Fibroblast of lung (primary cell): Measurements from ENCODE around the gene NEU2. TPM values are rescaled to one million over a fixed set of nuclear protein-coding genes. Genes with fewer than 3 reads are reported as not detected.
A peak's percentile ranks its signal among the peaks of the same experiment; 100 is the strongest.

Experiments used
- DNase-seq, 2 donors: peaks; one replicate each; pipeline versions ENCODE4 v3.0.0 to v3.0.0-alpha.2; 2010; ENCODE audit warnings: low read depth in 2 of 2
- H2AFZ ChIP-seq: 2 replicates; pipeline ENCODE4 v1.5.1; 2012; ENCODE audit warnings: low read length, control low read depth, inconsistent platforms
- H3K27ac ChIP-seq: 2 replicates; pipeline ENCODE4 v1.5.1; 2011; ENCODE audit warnings: low read length, control low read depth; ENCODE audit not compliant: insufficient read depth
- H3K27me3 ChIP-seq: 2 replicates; pipeline ENCODE4 v1.5.1; 2011; ENCODE audit warnings: mild to moderate bottlenecking, low read length; ENCODE audit not compliant: control insufficient read depth, insufficient read depth
- H3K36me3 ChIP-seq: 2 replicates; pipeline ENCODE4 v1.5.1; 2011; ENCODE audit warnings: low read length; ENCODE audit not compliant: control insufficient read depth, insufficient read depth
- H3K4me1 ChIP-seq: 2 replicates; pipeline ENCODE4 v1.5.1; 2011; ENCODE audit warnings: low read length; ENCODE audit not compliant: control insufficient read depth, insufficient read depth; ENCODE audit errors: extremely low read depth
- H3K4me2 ChIP-seq: 2 replicates; pipeline ENCODE4 v1.5.1; 2011; ENCODE audit warnings: low read length, control low read depth; ENCODE audit not compliant: insufficient read depth; ENCODE audit errors: extremely low read depth
- H3K4me3 ChIP-seq, 4 experiments: fragments of 200-600 bp in 1 of 4; sonication (generic) in 1 of 4; replicated peaks in 1 of 4; 2 replicates each; pipeline ENCODE4 v1.5.1; 2011 to 2016; ENCODE audit warnings: low read length in 4 of 4, low read depth in 3 of 4, mild to moderate bottlenecking in 3 of 4, control low read depth in 2 of 4, inconsistent platforms in 1 of 4, mixed read lengths in 1 of 4; ENCODE audit not compliant: insufficient read depth in 1 of 4; ENCODE audit errors: control extremely low read depth in 1 of 4
- H3K79me2 ChIP-seq: 2 replicates; pipeline ENCODE4 v1.5.1; 2012; ENCODE audit warnings: mild to moderate bottlenecking, low read length, inconsistent platforms; ENCODE audit not compliant: control insufficient read depth, insufficient read depth
- H3K9ac ChIP-seq: 2 replicates; pipeline ENCODE4 v1.5.1; 2011; ENCODE audit warnings: mild to moderate bottlenecking, low read length, control low read depth; ENCODE audit not compliant: insufficient read depth
- H3K9me3 ChIP-seq: 2 replicates; pipeline ENCODE4 v1.5.1; 2012; ENCODE audit warnings: low read depth, low read length; ENCODE audit not compliant: control insufficient read depth, insufficient read depth
- H4K20me1 ChIP-seq: 2 replicates; pipeline ENCODE4 v1.5.1; 2011; ENCODE audit warnings: low read length; ENCODE audit not compliant: control insufficient read depth, insufficient read depth; ENCODE audit errors: extremely low read depth
- EZH2 ChIP-seq: IDR thresholded peaks from 2 replicates; pipeline ENCODE4 v1.5.1; 2012; ENCODE audit warnings: low read length, control low read depth, mild to moderate bottlenecking; ENCODE audit errors: missing control alignments
- polyA plus RNA-seq, 2 donors: library from polyadenylated mRNA; depleted of rRNA in 1 of 2; stranded (reverse) in 1 of 2; unstranded in 1 of 2; fragments of >200 nt; gene quantifications; 2 replicates each; pipeline ENCODE4 v1.2.1, GENCODE V29; 2011 to 2012; ENCODE audit warnings: missing spikeins in 1 of 2
- total RNA-seq: library from RNA; depleted of rRNA; stranded (reverse); fragments of >200 nt; gene quantifications from 2 replicates; pipeline ENCODE4 v1.2.1, GENCODE V29; 2014
- TF ChIP-seq, protein P1 (sequence below), 2 donors: IDR thresholded peaks in 1 of 2; conservative IDR thresholded peaks in 1 of 2; 1 replicate in 1 of 2; 2 replicates in 1 of 2; pipeline ENCODE4 v1.5.1; 2011 to 2012; ENCODE audit warnings: low read length in 2 of 2, control low read depth in 1 of 2, inconsistent platforms in 1 of 2, low read depth in 1 of 2, mild to moderate bottlenecking in 1 of 2

The NEU2 gene
- total and polyA plus RNA-seq, 2 donors (not counting 1 experiment from before 2014, with no cell fraction given) = not detected

DNA sequence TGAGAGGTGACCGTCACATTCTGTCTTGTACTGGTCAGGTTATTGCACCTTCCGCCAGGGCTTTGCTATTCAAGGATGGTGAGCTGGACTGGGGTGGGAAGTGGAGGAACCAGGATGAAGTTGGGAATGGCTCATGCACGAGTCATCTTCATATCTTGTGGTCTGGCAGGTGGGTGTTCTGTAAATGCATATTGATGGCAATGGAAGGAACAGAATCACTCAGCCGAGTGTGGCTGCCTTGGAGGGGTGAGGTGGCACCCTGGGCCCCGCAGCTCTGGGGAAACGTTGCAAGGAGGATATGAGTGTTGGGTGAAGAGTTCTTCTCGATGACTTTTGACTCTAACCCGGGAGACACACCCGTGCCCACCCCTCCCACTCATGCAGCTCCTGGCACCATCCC, 1.2 kb downstream of the NEU2 start:
- Histone ChIP-seq H3K79me2 (no peaks in the 10 kb centered on the region), H3K4me1 (peaks cover 3% of the 10 kb centered on the region), H3K9ac (no peak overlapping the region), H3K27me3 (no peaks in the 10 kb centered on the region), H4K20me1 (no peaks in the 10 kb centered on the region), H2AFZ (no peak overlapping the region), H3K4me3 (no peak overlapping the region), H3K36me3 (no peaks in the 10 kb centered on the region), H3K9me3 (peaks cover 6% of the 10 kb centered on the region), H3K27ac (no peak overlapping the region), H3K4me2 (no peak overlapping the region)
- DNase-seq = peak in 1 of 2 donors; percentile 61
- no peak for TF ChIP-seq EZH2
- TF ChIP-seq, protein P1, sequence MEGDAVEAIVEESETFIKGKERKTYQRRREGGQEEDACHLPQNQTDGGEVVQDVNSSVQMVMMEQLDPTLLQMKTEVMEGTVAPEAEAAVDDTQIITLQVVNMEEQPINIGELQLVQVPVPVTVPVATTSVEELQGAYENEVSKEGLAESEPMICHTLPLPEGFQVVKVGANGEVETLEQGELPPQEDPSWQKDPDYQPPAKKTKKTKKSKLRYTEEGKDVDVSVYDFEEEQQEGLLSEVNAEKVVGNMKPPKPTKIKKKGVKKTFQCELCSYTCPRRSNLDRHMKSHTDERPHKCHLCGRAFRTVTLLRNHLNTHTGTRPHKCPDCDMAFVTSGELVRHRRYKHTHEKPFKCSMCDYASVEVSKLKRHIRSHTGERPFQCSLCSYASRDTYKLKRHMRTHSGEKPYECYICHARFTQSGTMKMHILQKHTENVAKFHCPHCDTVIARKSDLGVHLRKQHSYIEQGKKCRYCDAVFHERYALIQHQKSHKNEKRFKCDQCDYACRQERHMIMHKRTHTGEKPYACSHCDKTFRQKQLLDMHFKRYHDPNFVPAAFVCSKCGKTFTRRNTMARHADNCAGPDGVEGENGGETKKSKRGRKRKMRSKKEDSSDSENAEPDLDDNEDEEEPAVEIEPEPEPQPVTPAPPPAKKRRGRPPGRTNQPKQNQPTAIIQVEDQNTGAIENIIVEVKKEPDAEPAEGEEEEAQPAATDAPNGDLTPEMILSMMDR (conservative IDR thresholded peaks at IDR 0.05 in 1 of 2, IDR thresholded peaks at IDR 0.05 in 1 of 2; ENCODE audit: low read depth in 1 of 2, low read length in 2 of 2) = no peak

DNA sequence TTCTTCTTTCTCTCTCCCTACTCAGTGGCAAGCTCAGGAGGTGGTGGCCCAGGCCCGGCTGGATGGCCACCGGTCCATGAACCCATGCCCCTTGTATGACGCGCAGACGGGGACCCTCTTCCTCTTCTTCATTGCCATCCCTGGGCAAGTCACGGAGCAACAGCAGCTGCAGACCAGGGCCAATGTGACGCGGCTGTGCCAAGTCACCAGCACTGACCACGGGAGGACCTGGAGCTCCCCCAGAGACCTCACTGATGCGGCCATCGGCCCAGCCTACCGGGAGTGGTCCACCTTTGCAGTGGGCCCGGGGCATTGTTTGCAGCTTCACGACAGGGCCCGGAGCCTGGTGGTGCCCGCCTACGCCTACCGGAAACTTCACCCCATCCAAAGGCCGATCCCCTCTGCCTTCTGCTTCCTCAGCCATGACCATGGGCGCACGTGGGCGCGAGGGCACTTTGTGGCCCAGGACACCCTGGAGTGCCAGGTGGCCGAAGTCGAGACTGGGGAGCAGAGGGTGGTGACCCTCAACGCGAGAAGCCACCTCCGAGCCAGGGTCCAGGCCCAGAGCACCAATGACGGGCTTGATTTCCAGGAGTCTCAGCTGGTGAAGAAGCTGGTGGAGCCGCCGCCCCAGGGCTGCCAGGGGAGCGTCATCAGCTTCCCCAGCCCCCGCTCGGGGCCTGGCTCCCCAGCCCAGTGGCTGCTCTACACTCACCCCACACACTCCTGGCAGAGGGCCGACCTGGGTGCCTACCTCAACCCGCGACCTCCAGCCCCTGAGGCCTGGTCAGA, 1.8 kb downstream of the NEU2 start:
- Histone ChIP-seq H3K36me3 (no peaks in the 10 kb centered on the region), H3K4me3 (no peak overlapping the region), H3K4me1 (peaks cover 3% of the 10 kb centered on the region), H2AFZ (no peak overlapping the region), H3K9me3 (peaks cover 6% of the 10 kb centered on the region), H4K20me1 (no peaks in the 10 kb centered on the region), H3K27me3 (no peaks in the 10 kb centered on the region), H3K9ac (no peak overlapping the region), H3K27ac (no peak overlapping the region), H3K79me2 (no peaks in the 10 kb centered on the region), H3K4me2 (no peak overlapping the region)
- no peak for DNase-seq
- TF ChIP-seq EZH2 = no peak
- TF ChIP-seq, protein P1 (conservative IDR thresholded peaks at IDR 0.05 in 1 of 2, IDR thresholded peaks at IDR 0.05 in 1 of 2; ENCODE audit: low read depth in 1 of 2, low read length in 2 of 2) = no peak

DNA sequence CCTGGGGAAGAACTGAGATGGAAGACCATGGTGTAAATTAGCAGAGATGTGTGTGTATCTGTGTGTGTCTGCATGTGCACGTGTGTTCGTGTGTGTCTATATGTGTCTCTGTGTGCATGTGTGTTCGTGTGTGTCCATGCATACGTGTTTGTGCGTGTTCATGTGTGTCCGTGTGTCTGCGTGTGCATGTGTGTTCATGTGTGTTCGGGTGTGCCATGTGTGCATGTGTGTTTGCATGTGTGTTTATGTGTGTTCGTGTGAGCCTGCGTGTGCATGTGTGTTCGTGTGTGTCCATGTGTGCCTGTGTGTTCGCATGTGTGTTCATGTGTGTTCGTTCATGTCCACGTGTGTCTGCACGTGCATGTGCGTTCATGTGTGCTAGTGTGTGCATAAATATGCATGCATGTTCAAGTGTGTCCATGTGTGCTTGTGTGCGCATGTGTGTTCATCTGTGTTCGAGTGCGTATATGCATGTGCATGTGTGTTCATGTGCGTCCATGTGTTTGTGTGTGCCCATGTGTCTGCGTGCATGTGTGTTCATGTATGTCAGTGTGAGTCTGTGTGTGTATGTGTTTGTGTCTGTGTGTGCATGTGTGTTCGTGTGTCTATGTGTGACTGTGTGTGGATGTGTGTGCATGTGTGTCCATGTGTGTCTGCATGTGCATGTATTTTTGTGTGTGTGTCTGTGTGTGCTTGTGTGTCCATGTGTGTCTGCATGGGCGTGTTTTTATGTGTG, 3.1 kb downstream of the NEU2 start:
- Histone ChIP-seq H4K20me1 (no peaks in the 10 kb centered on the region), H3K27ac (no peak overlapping the region), H3K4me2 (no peak overlapping the region), H3K4me1 (peaks cover 3% of the 10 kb centered on the region), H2AFZ (no peak overlapping the region), H3K27me3 (no peaks in the 10 kb centered on the region), H3K36me3 (no peaks in the 10 kb centered on the region), H3K79me2 (no peaks in the 10 kb centered on the region), H3K4me3 (no peak overlapping the region), H3K9me3 (peaks cover 6% of the 10 kb centered on the region), H3K9ac (no peak overlapping the region)
- DNase-seq = no peak
- TF ChIP-seq EZH2 = no peak
- TF ChIP-seq, protein P1 (conservative IDR thresholded peaks at IDR 0.05 in 1 of 2, IDR thresholded peaks at IDR 0.05 in 1 of 2; ENCODE audit: low read depth in 1 of 2, low read length in 2 of 2) = no peak
